NOMO-1 treated with DMSO at 0.1 percent for 48 hours (cell line): ENCODE results near the gene PLIN3.
"Not testable (repeated sequence)": the region's sequence is repeated elsewhere in the genome, so short reads cannot be mapped to it uniquely, and the experiment has no call there.

Experiments
- DNase-seq: peaks from one replicate; lab custom pipeline; 2025; ENCODE audit not compliant: unreplicated experiment; lab: John Stamatoyannopoulos, UW

The PLIN3 gene

DNA sequence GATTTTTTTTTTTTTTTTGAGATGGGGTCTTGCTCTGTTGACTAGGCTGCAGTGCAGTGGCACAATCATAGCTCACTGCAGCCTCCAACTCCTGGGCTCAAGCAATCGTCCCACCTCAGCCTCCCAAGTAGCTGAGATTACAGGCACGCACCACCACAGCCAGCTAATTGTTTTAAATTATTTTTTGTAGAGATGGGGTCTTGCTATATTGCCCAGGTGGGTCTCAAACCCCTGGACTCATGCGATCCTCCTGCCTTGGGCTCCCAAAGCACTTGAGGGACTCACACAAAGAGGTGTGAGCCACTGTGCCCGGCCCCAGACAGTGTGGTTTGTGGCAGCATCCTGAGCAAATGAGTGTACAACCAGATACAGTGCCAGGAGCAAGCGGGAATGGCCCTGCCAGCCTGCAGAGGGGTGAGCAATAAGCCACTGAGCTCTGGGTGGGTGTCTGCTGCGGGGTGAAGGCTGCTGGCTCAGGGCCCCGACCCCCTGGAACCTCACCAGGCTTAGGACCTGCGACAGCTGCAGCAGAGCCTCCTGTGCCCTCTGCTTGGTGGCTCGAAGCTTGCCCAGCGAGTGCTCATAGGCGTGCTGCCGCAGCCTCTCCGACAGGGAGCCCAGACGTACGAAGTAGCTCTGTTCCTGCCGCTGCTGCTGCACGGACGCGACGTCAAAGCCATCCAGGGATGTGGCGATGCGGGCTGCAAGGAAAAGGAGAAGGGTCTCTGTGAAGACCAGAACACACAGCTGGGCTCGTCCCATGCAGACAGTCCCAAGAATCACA, 20.1 kb downstream of the PLIN3 start:
- DNase-seq: no peak

DNA sequence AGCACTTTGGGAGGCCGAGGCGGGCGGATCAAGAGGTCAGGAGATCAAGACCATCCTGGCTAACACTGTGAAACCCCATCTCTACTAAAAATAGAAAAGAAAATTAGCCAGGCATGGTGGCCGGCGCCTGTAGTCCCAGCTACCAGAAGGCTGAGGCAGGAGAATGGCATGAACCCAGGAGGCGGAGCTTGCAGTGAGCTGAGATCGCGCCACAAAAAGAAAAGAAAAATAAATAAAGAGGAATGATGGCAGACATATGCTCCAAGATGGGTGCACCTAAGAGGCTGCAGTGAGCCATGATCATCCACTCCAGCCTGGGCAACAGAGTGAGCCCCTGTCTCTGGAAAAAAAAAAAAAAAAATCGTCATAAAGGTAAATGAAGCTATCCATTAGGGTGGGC, 21.5 kb downstream of the PLIN3 start:
- DNase-seq: not testable (repeated sequence)

DNA sequence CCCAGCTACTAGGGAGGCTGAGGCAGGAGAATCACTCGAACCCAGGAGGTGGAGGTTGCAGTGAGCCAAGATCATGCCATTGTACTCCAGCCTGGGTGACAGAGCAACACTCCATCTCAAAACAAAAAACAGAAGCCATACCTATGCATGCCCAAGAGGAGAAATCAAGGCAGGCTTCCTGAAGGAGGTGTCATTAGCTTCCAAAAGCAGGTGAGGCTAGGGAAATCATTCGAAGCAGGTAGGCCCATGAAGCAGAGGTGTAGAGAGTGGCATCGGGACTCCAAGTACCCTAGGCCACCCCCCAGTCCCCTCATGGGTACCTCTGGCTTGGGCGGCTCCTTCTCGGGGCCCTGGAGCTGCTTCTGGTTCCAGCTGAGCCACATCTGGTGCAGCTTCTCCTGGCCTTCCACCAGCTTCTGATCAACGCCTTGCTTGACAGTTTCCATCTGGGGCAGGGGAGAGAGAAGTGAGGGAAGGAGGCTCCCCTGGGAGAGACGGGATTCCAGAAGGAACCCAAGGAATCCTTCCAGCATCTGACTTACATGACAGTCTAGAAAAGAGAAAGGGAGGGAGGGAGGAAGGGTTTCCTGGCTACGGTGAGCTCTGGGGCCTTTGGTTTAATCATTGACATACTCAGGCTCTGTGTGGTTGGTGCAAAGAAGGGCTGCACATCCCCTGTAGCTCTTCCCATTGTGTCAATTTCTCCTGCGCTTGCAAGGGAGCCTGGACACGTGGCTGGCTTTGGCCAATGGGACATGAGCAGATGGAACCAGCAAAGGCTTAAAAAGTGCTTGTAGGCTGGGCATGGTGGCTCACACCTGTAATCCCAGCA, 22.9 kb downstream of the PLIN3 start:
- DNase-seq: no peak

DNA sequence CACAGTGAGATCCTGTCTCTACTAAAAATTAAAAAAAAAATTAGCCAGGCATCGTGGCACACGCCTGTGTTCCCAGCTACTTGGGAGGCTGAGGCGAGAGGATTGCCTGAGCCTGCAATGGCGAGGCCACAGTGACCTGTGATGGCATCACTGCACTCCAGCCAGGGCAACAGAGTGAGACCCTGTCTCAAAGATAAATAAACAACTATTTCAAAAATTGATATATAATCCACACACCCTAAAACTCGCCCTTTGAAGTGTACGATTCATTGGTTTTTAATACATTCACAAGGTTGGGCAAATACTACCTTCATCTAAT, 23.9 kb downstream of the PLIN3 start:
- DNase-seq: no peak

DNA sequence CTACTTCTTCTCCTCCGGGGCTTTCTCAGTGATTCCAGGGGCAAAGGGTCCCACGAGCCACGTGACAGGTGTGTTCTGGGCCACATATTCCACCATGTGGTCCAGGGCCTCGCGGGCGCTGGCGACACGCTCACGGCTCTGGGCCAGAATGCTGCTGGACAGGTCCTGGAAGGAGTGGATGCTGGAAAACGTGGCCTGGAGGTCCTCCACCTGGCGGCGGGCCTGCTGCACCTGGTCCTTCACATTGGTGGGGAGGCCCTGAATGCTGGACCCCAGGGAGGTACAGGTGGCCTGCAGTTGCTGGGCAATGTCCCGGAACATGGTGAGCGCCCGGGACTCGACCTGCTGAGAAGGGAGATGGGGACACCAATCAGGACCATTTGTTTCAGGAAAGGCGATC, 28.3 kb downstream of the PLIN3 start:
- DNase-seq: no peak

DNA sequence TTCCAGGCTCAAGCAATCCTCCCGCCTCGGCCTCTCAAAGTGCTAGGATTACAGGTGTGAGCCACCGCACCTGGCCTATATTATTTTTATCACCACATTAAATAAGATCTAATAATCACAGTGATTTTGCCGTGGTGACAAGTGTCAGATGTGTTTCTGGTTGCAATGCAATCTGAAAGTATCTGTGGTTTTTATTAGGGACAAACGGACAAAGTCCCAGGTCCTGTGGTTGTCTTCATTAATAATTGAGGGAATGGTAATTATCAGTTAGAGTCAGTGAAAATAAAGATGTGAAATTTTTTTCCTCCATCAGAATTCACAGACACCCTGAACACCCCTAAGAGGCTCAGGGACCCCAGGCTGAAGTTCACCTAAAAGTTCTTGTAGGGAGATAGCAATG, 34.7 kb downstream of the PLIN3 start:
- DNase-seq: no peak

DNA sequence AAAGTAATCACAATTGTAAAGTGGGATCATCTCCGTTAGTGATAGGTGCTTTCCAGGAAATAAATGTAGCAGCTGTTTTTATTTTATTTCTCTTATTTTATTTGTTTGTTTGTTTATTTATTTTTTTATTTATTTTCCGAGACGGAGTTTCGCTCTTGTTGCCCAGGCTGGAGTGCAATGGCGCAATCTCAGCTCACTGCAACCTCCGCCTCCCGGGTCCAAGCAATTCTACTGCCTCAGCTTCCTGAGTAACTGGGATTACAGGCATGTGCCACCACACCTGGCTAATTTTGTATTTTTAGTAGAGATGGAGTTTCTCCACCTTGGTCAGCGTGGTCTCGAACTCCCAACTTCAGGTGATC, 35.5 kb downstream of the PLIN3 start:
- DNase-seq: not testable (repeated sequence)

DNA sequence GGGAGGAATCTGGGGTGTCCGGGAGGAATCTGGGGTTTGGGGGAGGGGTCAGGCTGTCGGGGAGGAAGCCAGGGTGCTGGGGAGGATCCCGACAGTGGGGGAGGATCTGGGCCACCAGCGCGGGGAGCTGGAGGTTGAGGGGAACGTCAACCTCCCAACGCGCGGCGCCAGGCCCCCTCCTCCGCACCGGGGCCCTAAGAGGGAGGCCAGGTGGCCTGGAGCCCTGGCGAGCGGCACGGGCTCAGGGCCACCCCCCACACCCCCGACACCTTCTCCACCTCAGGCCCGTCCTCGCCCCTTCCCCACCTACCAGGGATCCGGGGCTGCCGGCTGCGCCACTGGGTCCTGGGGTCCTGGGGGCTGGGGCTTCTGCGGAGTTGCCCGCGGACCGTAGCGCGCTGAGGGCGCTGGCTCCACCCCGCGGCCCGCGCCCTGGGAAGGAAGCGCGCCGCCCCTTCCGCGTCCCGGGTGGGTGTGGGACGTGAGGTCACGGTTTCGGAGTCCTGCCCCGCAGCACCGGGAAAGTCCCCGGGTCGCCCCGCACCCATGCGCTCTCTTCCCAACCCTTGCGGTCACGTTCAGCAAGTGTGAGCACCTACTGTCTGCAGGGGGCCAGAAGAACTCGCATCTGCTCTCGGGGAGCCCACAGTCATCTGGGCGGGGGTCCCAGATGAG, 36.0 kb downstream of the PLIN3 start, which contains the start of gene TICAM1:
TSS of gene TICAM1 (minus strand) at position 409 of the 675 bp plus-strand sequence. CDS start 13,335 bp downstream, outside the sequence.
- peak; percentile 40 for DNase-seq

DNA sequence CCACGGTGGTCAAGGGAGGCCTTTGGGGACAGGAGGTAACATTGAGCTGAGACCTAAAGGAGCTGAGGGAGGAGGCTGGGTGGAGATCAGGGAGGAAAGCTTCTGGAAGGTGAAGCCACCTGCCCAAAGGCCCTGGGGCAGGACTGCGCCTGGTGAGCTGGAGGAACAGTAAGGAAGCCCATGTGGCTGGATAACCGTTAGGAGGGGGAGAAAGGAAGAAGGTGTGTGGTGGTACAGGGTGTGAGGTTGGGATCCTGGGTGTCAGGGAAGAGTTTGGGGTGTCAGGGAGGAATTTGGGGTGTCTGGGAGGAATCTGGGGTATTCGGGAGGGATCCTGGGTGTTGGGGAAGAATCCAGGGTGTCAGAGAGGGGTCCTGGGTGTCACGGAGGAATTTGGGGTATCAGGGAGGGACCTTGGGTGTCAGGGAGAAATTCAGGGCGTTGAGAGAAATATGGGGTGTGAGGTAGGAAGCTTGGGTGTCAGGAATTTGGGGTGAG, 36.6 kb downstream of the PLIN3 start:
- no peak for DNase-seq

DNA sequence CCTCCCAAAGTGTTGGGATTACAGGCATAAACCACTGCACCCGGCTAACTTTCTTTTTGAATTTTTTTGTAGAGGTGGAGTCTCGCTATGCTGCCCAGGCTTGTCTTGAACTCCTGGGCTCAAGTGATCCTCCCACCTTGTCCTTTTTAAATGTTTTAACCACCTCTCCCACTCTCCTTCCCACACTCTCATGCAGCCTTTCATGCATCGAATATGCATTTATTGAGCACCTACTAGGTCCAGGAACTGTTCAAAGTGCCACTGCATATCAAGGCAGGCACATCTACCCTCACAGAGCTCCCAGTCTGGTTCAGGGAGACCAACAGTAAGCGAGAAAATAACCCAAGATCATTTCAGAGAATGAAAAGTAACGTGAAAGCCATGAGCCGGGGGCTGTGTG, 37.1 kb downstream of the PLIN3 start:
- DNase-seq: no peak

DNA sequence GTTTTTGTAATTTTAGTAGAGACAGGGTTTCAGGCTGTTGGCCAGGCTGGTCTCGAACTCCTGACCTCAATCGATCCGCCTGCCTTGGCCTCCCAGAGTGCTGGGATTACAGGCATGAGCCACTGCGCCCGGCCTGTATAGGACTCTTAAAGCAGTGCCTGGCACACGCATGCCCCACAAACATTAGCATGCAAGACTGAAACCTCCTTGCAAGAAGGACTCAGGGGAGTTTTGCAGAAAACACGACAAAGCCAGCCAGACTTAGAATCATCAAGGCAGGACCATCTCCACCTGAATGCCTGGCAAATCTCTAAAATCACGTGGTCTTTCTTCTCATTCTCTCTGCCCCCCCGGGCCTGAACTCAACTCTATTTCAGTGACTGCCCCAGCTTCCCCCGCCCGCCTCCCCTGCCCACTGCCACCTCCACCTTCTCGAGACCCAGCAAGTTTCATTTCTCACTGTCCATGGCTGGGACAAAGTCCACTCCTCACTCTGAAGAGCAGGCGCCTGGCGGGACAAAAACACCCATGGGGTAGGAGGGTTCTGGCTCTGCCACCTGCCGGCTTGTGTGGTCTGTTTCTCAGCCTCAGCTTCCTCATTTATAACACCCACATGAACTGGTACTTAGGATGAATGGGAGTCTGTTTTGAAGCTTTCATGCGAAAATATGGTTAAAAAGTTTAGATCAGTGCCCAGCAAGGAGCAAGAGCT, 38.3 kb downstream of the PLIN3 start:
- peak; percentile 61 for DNase-seq

DNA sequence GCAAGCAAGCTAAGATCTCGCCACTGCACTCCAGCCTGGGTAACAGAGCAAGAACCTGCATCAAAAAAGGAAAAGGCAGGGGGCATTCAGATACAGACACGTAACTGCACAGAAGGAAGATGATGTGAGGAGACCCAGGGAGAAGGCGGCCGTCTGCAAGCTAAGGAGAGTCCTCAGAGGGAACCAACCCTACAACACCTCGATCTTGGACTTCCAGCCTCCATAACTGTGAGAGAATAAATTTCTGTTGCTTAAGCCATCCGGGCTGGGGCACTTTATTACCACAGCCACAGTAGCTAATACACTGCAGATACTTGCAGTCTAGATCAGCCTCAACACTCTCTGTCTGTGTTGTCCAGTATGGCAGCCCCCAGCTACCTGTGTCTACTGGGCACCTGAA, 43.9 kb downstream of the PLIN3 start:
- no peak for DNase-seq

DNA sequence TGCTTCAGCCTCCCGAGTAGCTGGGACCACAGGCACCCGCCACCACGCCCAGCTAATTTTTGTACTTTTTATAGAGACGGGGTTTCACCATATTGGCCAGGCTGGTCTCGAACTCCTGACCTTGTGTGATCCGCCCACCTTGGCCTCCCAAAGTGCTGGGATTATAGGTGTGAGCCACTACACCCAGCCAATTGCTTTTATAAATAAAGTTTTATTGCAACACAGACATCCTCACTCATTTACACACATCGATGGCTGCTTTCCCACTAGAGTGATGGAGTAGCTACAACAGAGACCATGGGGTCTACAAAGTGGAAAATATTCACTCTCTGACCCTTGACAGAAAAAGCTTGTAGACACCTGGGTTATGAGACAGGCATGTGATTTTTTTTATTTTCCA, 45.1 kb downstream of the PLIN3 start:
- DNase-seq: not testable (repeated sequence)

DNA sequence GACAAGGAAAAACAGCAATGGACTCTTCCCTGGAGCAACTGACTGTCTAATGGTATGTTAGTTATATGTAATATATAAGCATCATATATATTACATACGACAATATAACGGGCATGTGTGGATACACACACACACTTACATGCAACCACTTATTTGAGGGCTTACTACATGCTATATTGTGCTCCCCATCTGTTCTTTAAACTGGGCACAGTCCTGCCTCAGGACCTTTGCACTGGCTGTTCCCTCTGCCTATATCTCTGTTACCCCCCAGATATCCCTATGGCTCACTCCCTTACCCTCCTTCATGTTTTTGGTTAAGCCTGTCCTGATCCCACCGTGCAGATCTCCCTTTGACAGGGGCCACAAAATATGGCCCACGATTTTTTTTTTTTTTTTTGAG, 46.2 kb downstream of the PLIN3 start:
- DNase-seq: no peak

DNA sequence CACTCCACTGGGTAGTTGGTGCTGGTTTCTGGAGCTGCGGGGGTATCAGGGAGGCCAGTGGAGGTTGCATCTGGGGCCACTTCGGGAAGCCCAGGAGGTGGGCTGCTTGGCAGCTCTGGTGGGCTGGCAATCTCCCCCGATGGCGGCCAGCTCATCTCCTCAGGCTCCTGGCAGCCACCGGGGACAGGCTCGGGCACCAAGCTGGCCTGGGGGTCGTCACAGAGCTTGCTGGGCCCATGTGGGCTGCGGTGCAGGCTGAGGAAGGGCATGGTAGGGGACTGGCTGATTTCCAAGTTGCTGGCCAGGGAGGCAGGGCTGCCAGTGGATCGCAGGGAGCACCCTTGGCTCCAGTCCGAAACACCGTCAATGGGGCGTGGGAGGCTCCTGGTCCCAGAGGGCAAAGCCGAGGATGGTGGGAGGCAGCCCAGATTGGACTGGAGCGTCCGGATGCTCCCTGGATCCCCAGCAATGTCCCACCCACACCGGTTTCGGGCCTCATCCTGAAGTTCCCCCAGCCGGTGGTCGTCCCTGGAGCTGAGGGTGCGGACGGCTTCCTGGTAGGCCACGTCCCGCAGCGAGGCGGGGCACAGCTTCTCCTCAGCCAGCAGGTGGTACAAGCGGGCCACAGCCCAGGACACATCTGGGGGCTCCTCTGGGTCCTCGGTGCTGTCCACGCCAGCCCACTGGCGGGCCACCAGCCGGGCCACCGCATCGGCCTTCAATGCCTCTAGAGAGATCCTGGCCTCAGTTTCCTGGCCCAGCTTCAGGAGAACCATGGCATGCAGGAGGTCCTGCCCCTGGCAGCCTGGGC, 49.8 kb downstream of the PLIN3 start:
- DNase-seq: no peak

DNA sequence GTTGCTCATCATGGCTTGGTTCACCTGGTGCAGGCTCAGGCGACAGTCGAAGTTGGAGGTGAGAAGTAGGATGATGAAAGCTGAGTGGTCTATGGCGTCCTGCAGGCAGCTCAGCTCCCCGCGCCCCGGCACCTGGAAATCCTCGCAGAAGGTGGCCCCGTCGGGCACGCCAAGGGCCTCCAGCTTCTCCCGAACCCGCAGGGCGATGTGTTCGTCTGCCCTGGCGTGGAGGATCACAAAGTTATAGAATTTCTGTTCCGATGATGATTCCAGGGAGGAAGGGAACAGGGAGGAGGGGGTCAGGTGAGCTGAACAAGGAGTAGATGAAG, 50.6 kb downstream of the PLIN3 start:
- DNase-seq: no peak

DNA sequence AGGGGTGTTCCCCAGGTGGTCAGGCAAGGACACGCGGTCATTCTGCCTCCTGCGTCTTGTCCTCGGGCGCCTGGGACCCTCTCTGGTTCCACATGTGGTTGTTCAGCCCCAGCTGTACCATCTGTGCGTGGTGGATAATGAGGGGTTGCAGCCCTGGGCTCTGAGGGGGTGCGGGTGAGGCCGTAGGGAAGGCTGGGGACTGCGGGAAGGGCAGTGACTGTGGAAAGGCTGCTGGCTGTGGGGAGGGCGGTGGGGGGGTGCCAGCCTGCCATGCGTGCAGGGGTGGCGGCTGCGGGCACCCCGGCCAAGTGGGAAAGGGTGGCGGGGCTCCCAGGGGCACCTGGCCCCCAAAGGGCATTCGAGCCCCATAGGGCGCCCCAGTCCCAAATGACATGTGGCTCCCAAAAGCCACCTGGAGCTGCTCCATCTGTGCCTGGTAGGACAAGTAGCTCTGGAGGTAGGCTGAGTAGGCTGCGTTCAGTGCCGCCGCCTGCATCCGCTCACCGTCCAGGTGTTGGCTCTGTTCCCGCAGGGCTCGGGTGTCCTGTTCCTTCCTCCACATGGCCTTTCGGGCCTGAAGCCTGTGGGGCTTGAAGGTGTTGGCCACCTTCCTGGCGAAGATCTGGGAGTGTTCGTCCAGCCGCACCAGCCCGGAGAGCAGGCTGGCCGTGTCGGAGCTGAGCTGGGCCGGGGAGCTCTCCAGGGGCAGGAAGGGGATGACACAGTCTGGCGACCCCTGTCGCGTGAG, 51.1 kb downstream of the PLIN3 start:
- no peak for DNase-seq

DNA sequence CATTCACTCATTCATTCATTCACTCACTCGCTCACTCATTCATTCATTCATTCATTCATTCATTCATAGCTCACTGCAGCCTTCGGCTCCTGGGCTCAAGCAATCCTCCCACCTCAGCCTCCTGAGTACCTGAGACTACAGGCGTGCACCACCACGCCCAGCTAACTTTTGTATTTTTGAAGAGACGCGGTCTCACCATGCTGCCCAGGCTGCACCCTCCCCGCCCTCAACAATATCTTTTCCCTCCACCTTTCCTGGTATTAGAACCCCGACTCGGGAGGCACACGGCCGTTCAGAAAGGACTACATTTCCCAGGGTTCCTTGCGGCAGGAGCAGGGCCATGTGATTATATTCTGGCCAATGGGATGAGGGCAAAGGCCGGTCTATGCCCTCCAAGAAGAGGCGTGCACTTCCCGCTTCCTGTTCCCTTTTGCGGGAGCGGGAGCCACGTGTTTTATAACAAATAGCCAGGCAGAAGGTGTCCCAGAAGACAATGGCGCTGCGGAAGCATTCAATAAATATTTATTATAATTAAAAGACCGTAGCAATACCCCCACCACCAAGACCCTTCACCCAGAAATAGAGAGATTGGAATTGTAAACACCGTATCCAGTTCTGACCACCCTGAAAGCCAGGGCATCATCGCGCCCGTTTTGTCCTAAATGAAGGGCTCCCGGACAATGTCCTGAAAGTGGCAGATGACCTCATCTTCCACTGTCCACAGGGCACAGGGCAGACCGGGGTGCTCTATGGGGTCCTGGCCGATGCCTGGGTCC, 51.9 kb downstream of the PLIN3 start:
- DNase-seq: peak; percentile 91
